Stimulated activated CD4-positive, alpha-beta T cell treated with anti-CD3 and anti-CD28 coated beads, TNF-alpha, amount 100 ng/mL, for 4 hours (primary cell): ENCODE results near the gene NMD3.

Source experiments
- DNase-seq, 3 experiments: peaks; one replicate each; pipeline ENCODE4 v3.0.0-alpha.2; 2020; ENCODE audit warnings: low read depth in 3 of 3

Gene NMD3

DNA sequence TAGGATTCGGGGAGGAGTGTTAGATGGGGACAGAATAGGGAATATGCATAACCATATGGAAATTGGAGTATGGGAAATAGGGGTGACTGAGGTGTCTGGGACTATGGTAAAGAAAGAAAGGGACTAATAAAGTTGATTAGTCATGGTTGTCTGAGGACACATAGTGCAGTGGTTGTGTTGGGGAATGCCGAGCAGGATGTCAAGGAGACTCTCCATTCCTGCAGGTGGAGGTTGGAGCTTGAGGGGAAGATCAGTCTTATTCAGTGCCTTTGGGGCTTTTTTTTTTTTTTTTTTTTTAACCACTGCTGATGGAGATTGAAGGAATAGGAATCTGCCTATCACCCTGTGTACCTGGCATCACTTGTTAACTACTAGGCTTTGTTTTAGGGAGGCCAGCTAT, 10.8 kb downstream of the NMD3 start:
- no peak for DNase-seq

DNA sequence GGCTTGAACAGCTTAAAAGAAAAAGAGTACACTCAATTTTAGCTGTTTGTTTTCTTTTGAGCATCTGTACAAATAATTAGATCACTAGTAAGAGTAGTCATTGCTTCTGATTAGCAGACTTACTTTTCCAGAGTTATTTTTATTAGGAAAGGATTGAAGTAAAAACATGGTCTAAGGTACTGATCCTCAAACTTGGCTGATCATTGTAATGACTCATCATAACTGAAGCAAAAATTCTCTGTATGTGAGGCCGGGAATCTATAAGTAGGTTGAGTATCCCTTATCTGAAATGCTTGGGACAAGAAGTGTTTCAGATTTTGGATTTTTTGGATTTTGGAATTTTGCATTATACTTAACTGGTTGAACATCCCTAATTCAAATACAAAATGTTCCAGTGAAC, 12.4 kb downstream of the NMD3 start:
- no peak for DNase-seq

- no peak for DNase-seq
Observed at GRCh38 chr3:161236240-161236639, 15.1 kb downstream of the NMD3 start.

- DNase-seq, result no peak
Observed at GRCh38 chr3:161239700-161240099, 18.6 kb downstream of the NMD3 start.

DNA sequence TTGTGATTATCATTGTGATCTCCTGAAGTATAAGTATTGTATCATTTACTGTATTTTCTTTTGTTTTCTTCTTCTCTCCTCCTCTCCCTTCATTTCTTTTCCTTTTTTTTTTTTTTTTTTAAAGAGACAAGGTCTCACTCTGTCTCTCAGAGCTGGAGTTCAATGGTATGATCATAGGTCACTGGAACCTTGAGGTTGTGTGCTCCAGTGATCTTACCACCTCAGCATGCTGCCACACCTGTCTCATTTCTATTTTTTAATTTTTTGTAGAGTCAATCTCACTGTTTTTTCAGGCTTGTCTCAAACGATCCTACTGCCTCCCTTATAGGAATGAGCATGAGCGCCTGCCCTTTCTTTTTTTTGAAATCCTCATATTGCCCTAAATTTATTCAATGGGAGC, 23.4 kb downstream of the NMD3 start:
- DNase-seq, result no peak

GRCh38 chr3:161247049-161247448, 25.9 kb downstream of the NMD3 start:
- no peak for DNase-seq

- no peak for DNase-seq
Observed at GRCh38 chr3:161250116-161250515, 29.0 kb downstream of the NMD3 start.

GRCh38 chr3:161251716-161252115, 30.6 kb downstream of the NMD3 start:
- DNase-seq, result no peak

DNA sequence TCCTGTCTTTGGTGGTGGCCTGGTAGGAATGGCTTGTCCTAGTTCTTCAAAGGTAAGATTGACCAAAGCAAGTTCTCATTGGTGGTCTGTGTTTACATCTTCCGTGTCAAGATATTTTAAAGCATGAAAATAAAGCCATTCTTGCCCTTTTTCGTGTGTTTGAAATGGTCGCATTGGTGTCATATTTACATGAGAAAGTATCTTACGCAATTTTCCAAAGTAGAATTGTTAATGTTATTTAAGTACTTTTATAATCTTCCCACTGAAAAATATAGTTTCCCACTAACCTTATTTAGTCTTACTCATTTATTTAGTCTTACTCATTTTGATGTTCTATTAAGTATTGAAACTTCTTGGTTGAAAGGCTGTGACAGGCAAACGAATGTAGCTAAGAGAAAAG, 31.0 kb downstream of the NMD3 start:
- DNase-seq, result no peak

DNA sequence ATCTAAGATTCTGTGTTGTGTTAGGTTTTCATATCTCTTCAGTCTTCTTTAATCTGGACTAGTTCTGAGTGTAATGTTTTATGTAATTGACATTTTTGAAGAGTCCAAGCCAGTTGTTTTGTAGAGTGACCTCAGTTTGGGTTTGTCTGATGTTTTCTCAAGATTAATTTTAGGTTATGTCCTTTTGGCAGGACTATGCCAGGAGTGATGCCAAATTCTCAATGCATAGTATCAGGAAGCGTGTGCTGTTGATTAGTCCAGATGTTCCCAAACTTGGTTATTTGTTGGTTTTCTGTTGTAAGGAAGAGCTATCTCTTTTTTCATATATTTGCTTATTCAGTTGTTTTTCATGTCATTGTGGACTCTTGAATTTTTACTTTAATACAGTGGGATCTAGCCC, 32.6 kb downstream of the NMD3 start:
- no peak for DNase-seq

DNA sequence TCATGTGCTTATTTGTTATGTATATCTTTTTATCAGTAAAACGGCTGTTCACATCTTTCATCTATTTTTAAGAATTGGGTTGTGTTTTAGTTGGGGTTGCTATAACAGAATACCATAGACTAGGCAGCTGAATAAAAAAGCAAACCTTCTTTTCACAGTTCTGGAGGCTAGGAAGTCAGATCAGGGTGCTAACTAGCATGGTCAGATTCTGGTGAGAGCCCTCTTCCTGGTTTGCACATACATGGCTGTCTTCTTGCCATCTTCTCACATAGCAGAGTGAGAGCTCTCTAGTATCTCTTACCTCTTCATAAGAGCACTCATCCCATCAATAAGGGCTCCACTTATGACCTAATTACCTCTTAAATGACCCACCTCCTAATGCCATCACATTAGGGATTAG, 33.8 kb downstream of the NMD3 start:
- no peak for DNase-seq

- no peak for DNase-seq
Observed at GRCh38 chr3:161263057-161263456, 41.9 kb downstream of the NMD3 start.

DNA sequence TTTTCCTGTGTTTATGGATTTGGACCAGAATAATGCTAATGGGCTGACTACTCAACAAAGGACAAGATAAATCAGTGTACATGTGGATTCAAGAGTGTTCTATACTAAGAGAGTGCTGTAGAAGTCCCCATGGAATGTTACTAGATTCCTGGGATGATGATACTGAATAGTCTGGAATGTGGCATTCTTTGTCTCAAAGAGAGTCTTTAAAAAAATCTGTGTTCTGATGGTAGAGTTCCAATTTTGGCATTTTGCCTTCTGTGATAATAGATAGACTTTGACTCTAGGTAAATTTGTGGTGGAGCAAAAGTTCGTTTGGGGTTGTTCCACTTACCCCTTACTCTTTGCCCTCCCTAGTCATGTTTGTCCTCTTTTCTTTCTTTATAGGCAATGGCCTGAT, 43.7 kb downstream of the NMD3 start:
- no peak for DNase-seq

- no peak for DNase-seq
Observed at GRCh38 chr3:161265916-161266571, 44.9 kb downstream of the NMD3 start.

DNA sequence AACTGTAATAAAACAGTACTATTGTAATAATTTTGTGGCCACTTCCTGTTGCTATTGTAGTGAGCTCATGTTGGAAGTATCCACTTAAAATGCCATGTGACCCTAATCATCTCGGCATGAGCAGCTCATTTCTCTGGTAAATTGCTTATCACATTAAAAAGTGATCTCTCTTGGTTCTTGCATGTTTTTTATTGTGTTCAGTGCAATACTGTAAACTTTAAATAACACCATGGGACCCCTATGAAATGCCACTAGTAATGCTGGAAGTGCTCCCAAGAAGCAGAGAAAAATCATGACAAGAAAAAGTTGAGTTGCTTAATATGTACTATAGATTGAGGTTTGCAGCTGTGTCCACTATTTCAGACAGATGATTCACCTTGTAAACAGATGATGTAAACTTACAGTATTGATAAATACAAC, 45.6 kb downstream of the NMD3 start:
- no peak for DNase-seq

DNA sequence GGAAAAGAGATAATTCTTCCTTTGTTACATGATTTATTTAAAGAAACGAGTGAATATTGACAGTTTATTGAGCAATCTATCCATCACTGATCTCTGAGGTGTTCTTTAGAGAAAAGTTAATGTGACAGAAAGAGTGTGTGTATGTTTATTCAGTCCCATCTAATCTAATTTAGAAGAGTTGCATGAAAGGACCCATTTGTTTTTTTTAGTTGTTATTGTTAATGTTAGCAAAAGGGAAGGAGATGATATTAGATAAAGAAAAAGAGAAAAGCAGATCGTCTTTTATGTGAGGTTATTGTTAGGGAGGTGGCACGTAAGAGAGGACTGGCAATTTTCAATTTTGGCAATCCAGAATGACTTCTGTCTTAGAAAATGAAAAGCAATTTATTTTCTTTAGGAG, 46.5 kb downstream of the NMD3 start:
- DNase-seq, result no peak

- DNase-seq, result no peak
Observed at GRCh38 chr3:161268601-161269000, 47.5 kb downstream of the NMD3 start.

DNA sequence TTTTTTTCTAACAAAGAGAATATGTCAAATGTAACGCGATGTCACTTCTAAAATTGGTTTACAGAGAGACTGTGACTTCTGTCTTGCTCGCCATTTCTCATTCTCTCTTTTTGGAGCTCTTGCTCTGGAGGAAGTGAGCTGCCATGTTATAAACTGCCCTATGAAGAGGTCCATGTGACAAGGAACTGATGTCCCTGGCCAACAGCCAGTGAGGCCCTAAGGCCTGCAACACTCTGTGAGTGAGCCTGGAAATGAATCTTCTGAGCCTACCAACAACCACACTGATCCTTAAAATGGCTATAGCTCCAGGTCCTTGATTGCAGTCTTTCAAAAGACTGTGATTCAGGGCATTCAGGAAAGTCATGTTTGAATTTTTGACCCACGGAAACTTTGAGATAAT, 49.9 kb downstream of the NMD3 start:
- DNase-seq, result no peak

- no peak for DNase-seq
Observed at GRCh38 chr3:161271646-161272045, 50.5 kb downstream of the NMD3 start.

DNA sequence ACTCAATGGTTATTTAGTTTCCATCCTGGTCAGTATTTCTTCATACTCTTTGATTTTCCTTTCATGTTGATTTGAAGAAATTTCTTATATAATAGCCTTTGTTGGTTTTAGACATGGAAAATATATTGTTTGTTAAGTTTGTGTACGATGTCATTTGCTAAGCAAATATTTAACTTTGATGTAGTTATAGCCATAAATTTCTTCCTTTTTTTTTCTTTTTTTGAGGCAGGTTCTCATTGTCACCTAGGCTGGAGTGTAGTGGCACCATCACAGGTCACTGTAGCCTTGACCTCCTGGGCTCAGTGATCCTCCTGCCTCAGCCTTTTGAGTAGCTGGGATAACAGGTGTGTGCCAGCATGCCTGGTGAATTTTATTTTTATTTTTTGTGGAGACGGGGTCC, 51.4 kb downstream of the NMD3 start:
- no peak for DNase-seq

- DNase-seq, result peak in 1 of 3 experiments; percentile 10
Observed at GRCh38 chr3:161273589-161274218, 52.6 kb downstream of the NMD3 start.

- DNase-seq, result peak in 1 of 3 experiments; percentile 13
Observed at GRCh38 chr3:161274691-161275298, 53.7 kb downstream of the NMD3 start.

GRCh38 chr3:161275919-161276318, 54.8 kb downstream of the NMD3 start:
- DNase-seq, result no peak
